Panc1 (cell line): ENCODE measurements around the gene ADGRG2.

Experiments used
- CTCF ChIP-seq: fragments of 450-650 bp; IDR thresholded peaks from 2 replicates; pipeline ENCODE4 v1.5.1; 2017; ENCODE audit warnings: mild to moderate bottlenecking
- POLR2AphosphoS5 ChIP-seq: IDR thresholded peaks from 2 replicates; pipeline ENCODE4 v1.6.1; 2012; ENCODE audit warnings: mild to moderate bottlenecking, low read depth, low read length, moderate library complexity
- REST ChIP-seq, 2 experiments: IDR thresholded peaks; 2 replicates each; pipeline ENCODE4 v1.6.1; 2011 to 2012; ENCODE audit warnings: low read depth in 2 of 2, control low read depth in 1 of 2, low read length in 1 of 2, mild to moderate bottlenecking in 1 of 2, moderate library complexity in 1 of 2; ENCODE audit not compliant: insufficient read depth in 1 of 2
- SIN3A ChIP-seq: IDR thresholded peaks from 2 replicates; pipeline ENCODE4 v1.6.1; 2012; ENCODE audit warnings: low read depth, mild to moderate bottlenecking, low read length, moderate library complexity, borderline replicate concordance; ENCODE audit not compliant: insufficient read depth
- TCF7L2 ChIP-seq: IDR thresholded peaks from 2 replicates; pipeline ENCODE4 v1.6.1; 2011; ENCODE audit warnings: mild to moderate bottlenecking, low read depth, low read length, inconsistent platforms

- TF ChIP-seq CTCF (peak; percentile 29; the same call in 1 of the 2 replicates), POLR2AphosphoS5 (no peak), REST (IDR thresholded peaks at IDR 0.05; ENCODE audit: insufficient read depth in 1 of 2, low read depth in 2 of 2, low read length in 1 of 2) (no peak), TCF7L2 (no peak), SIN3A (no peak)
Measured at GRCh38 chrX:19121898-19122640, at the start of gene ADGRG2.
